Posterior vena cava (tissue), 2 donors: Measurements from ENCODE around the gene ARHGAP10. TPM values are rescaled to one million over a fixed set of nuclear protein-coding genes. Genes with fewer than 3 reads are reported as not detected.

Experiments
- DNase-seq: peaks from one replicate; pipeline ENCODE4 v3.0.0-alpha.2; 2020; ENCODE audit warnings: low spot score
- intact Hi-C, 2 donors: fragments of 100-400 bp; cut with DNase I; formaldehyde crosslinking; loops; one replicate each; pipeline versions ENCODE4 v1.14.1 to v1.14.2; 2022 to 2023
- total RNA-seq, 2 donors: library from RNA; stranded (reverse); fragmentation: NEBNext Ultra II Directional; extraction: Animal tissue kit (Norgen Biotek cat#: 25700); gene quantifications; one replicate each; pipeline ENCODE4 v1.2.1, GENCODE V29; 2021
- donor health status: DM: yes; HTN: yes; CAD: no.
- donor health status: DM: yes; HTN: yes; CAD: no.

ARHGAP10 gene
- total RNA-seq, 2 donors from 2014 or later, result 79.0 to 80.5 TPM

GRCh38 chr4:147950841-147951240, 219.0 kb downstream of the ARHGAP10 start:
- no peak for DNase-seq
- intact Hi-C loops, result loop anchor here in 1 of 2 donors (5.0 kb wide), 1 partner anchor 34 kb away; no protein-coding TSS in a partner anchor

GRCh38 chr4:147954850-147955249, 223.0 kb downstream of the ARHGAP10 start:
- no peak for DNase-seq
- intact Hi-C loops, result loop anchor here in 1 of 2 donors (5.0 kb wide), 1 partner anchor 38 kb away; no protein-coding TSS in a partner anchor

- intact Hi-C loops, result loop anchor here in 1 of 2 donors (2.0 kb wide), 1 partner anchor 17 kb away; no protein-coding TSS in a partner anchor
- DNase-seq, result no peak
These were observed 224.1 kb downstream of the ARHGAP10 start for GRCh38 chr4:147955827-147956558.

GRCh38 chr4:147957446-147957845, 225.6 kb downstream of the ARHGAP10 start:
- intact Hi-C loops, result loop anchor here in 1 of 2 donors (2.0 kb wide), 1 partner anchor 19 kb away; no protein-coding TSS in a partner anchor
- DNase-seq, result no peak

- DNase-seq, result no peak
- intact Hi-C loops, result no loop called here
These were observed 226.2 kb downstream of the ARHGAP10 start for GRCh38 chr4:147958057-147958456.

DNA sequence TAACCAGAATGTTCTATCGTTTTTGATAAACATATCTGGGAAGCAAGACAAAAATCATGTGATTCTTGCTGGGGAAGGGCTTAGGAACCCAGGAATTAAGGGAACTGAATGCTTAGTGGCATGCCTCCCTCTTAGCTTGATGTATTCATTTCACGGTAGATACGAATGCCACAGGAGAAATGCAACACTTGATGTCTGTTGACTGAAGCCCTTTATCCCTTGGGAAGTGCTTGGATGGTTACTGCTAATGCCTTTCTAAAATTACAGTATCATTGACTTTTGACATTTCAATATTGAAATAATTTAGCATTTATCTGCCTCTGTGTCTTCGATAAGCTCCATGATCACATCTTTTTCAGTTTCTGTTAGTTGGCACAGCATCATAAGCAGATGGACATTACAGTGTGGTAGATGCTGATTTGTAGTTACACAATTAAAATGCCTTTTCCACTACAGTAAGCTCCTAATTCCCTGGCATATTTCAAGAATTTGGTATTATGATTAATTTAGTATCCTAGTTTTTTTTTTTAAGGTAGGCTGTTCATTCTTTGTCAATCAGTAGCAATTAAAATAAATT, 226.7 kb downstream of the ARHGAP10 start:
- DNase-seq, result no peak
- intact Hi-C loops, result no loop called here

DNA sequence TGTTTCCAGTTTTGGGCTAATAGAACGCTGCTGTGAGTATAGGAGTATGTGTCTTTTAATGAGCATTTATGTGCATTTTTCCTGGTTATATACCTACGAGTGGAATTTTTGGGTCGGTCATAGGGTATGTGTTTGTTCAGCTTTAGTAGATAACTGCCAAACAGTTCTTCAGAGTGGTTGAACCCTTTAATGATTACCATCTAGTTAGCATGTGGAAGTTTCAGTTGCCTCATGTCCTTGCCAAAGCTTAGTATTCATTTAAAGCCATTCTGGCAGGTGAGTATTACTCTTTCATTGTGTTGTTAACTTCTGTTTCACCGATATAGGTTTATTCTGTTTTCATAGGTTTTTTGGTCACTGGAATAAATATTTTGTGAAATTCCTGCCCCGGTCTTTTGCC, 229.1 kb downstream of the ARHGAP10 start:
- intact Hi-C loops, result no loop called here
- DNase-seq, result no peak

DNA sequence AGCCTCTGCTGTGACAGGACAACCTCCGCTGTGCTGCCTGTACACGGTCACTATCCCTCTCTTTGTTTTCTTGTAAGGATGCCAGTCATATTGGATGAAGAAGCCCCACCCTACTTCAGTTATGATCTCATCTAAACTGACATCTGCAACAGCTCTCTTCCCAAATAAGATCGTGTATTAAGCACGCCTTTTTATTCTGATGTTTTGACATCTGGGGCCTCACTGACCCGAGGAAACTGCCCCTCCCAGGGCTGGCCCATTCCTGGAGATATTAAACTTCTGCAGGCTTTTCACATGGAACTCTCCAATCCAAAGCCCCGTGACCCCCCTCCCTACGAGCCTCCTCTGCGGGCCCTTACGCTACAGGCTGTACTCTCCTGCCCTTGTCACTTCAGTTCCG, 232.0 kb downstream of the ARHGAP10 start:
- intact Hi-C loops, result no loop called here
- DNase-seq, result no peak

DNA sequence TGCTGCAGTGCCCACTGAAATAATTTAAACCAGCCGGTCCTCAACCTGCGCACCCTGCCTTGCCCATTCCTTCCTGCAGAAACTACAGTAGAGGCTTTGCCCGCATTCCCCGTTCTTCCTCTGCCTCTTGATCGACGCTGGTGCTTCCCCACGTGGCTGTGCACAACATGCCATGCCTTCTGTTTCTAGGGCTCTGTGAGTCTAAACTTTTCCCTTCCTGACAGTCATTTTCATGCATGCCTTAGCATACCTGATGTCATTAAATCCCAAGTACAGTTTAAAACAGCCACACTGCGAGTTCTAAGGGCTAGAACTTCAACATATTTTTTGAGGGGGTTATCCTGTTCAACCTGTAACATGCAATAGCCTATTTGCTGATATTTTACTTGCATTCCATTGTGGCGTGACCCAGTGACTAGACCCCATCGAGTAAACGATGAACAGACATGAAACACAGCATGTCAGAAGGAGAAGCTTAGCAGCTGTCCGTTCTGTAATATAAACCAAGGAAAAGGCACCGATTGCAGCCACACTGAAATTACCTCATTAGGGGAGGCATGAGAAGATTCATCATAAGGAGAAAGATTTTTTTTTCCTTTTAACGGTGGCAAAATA, 232.5 kb downstream of the ARHGAP10 start:
- DNase-seq, result no peak
- intact Hi-C loops, result no loop called here

DNA sequence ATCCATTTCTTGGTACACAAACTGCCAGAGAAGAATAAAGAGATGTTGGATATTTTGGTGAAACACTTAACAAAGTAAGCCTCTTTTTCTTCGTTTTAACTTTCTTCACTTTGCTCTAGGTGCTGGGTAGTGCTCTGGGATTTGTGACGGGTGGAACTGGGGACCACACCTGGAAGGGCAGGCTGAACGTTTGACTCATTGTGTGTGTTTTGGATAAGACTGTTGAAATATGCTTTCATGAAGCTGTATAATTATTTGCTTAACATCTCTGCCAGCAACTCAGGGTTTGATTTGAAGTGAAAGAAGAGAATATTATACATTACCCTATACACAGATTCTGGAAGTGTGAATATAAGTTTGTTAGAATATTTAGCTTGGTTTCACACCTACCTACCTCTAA, 233.2 kb downstream of the ARHGAP10 start:
- no peak for DNase-seq
- intact Hi-C loops, result no loop called here

- no peak for DNase-seq
- intact Hi-C loops, result no loop called here
These were observed 234.0 kb downstream of the ARHGAP10 start for GRCh38 chr4:147965873-147966272.

DNA sequence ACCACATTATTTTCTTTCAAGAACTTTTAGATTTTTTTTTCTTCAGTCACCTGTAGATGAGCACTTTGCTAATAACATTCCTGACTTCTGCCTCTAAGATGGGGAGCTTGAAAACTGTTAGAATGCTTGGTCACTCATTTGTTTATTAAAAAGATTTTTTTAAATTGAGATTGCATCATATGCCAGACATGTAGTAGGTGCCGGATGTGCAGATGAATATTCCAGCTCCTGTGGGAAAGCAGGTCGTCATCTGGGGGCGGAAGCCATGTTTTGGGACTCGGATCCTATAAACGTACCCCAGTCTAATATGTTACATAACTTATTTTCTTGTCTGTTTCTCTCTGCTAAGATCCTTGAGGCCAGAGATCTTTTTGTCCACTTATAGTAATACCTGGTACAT, 236.8 kb downstream of the ARHGAP10 start:
- intact Hi-C loops, result no loop called here
- no peak for DNase-seq

- intact Hi-C loops, result loop anchor here in 1 of 2 donors (5.0 kb wide), 1 partner anchor 223 kb away; no protein-coding TSS in a partner anchor
- DNase-seq, result no peak
These were observed 237.9 kb downstream of the ARHGAP10 start for GRCh38 chr4:147969573-147970385.

GRCh38 chr4:147971116-147971515, 239.2 kb downstream of the ARHGAP10 start:
- intact Hi-C loops, result loop anchor here in 1 of 2 donors (5.0 kb wide), 1 partner anchor 221 kb away; no protein-coding TSS in a partner anchor
- no peak for DNase-seq

- DNase-seq, result no peak
- intact Hi-C loops, result no loop called here
These were observed 243.4 kb downstream of the ARHGAP10 start for GRCh38 chr4:147975325-147975724.

DNA sequence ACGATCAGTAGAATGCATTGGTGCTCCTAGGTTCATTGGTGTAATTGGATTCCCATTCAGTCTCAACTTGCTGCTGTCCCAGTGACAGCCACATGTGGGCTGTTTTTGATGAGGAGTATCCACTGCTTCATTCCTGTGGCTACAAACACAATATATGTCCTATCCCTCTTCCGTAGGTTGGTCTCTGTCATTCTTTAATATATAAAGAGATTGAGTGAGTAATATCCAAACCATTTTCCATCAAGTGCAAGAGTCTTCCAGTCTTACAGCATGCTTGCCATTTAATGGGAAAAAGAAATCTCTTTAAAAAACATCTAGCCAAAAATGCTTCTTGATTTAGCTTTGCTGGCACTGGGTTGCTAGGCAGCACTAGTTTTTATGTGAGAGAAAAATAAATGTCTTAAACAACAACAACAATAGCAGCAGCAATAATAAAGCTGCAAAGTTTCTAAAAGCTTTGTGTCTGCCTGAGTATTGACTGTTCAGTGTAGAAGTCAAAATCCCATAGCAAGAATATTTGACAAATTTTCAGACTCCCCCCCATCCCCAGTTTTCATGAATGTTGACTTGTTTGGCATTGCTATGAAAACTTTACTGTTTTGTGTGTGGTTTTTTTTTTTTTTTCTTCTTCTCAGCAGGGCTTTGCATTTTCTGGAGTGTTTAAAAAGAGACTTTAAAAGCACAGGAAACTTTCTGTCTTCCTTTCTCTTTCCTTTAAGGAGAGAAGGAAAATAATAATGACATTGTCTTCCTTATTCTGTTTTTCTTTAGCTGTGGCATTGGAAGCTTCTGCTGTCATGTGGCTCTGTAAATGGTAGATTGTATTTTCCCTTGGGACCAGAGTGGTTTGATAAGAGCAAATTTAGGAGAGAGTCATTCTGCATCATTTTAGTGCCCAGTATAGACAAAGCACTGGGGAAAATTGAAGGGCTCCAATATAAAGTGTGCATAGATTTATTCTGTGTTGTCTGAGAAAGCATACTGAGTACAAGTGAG, 244.3 kb downstream of the ARHGAP10 start:
- no peak for DNase-seq
- intact Hi-C loops, result no loop called here

DNA sequence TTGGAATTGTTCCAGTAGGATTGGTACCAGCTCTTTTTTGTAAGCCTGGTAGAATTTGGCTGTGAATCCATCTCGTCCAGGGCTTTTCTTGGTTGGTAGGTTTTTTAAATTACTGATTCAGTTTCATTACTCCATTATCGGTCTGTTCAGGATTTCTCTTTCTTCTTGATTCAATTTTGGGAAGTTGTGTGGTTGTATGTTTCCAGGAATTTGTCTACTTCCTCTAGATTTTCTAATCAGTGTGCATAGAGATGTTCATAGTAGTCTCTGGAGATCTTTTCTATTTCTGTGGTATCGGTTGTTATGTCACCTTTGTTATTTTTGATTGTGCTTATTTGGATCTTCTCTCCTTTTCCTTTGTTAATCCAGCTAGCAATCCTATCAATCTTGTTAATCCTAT, 248.7 kb downstream of the ARHGAP10 start:
- no peak for DNase-seq
- intact Hi-C loops, result no loop called here

DNA sequence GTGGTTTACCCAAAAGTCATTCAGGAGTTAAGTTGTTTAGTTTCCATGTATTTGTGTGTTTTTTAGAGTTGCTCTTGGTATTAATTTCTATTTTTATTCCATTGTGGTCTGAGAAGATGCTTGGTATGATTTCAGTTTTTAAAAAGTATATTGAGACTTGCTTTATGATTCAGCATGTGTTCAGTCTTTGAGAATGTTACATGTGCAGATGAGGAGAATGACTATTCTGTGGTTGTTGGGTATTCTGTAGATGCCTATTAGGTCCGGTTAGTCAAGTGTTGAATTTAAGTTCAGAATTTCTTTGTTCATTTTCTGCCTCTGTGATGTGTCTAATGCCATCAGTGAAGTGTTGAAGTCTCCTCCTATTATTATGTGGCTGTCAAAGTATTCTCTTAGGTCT, 249.4 kb downstream of the ARHGAP10 start:
- intact Hi-C loops, result no loop called here

More for the DNA sequence above, 249.4 kb downstream of the ARHGAP10 start:
- DNase-seq, result no peak
